NCI-H128 (cell line): ENCODE data around the gene SPNS3.

Source experiments
- DNase-seq: peaks from one replicate; lab custom pipeline; 2025; ENCODE audit not compliant: unreplicated experiment; lab: John Stamatoyannopoulos, UW

Gene SPNS3

GRCh38 chr17:4426499-4427208 is 7.1 kb upstream of the SPNS3 start:
- DNase-seq: no peak

GRCh38 chr17:4427505-4427904 is 6.2 kb upstream of the SPNS3 start:
- DNase-seq: no peak

DNA sequence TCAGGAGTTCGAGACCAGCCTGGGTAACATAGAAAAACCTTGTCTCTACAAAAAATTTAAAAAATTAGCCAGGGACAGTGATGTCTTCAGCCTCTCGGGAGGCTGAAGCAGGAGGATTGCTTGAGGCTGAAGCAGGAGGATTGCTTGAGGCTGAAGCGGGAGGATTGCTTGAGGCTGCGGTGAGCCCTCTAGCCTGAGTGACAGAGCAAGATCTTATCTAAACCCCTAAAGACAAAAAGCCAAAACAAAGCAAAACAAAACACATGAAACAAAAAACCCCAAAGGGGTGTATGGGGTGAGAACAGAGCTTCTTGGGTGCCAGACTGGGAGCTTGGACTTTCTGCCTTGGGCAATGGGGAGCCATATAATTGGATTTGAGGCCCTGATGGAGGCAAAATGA is 2.6 kb downstream of the SPNS3 start:
- no peak for DNase-seq

GRCh38 chr17:4436846-4437245 is 3.1 kb downstream of the SPNS3 start:
- DNase-seq: no peak

GRCh38 chr17:4438162-4438944 is 4.6 kb downstream of the SPNS3 start:
- DNase-seq: no peak

DNA sequence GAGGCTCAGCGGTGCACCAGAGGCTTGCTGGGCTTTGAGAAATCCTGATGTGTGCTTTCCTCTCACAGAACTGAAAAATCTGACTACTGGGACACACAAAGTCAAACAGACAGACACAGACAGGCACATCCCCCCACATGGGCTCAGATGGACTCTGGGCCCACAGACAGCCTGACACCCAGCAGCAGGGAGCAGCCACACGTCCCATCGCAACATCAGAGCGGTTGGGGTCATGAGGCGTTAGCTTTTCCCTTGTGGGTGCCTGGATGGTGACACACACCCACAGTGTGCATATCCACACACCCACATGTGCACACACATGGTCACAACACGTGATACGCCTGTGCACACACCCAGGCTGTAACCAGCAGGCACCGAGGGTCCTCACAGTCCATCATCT is 6.3 kb downstream of the SPNS3 start:
- no peak for DNase-seq

DNA sequence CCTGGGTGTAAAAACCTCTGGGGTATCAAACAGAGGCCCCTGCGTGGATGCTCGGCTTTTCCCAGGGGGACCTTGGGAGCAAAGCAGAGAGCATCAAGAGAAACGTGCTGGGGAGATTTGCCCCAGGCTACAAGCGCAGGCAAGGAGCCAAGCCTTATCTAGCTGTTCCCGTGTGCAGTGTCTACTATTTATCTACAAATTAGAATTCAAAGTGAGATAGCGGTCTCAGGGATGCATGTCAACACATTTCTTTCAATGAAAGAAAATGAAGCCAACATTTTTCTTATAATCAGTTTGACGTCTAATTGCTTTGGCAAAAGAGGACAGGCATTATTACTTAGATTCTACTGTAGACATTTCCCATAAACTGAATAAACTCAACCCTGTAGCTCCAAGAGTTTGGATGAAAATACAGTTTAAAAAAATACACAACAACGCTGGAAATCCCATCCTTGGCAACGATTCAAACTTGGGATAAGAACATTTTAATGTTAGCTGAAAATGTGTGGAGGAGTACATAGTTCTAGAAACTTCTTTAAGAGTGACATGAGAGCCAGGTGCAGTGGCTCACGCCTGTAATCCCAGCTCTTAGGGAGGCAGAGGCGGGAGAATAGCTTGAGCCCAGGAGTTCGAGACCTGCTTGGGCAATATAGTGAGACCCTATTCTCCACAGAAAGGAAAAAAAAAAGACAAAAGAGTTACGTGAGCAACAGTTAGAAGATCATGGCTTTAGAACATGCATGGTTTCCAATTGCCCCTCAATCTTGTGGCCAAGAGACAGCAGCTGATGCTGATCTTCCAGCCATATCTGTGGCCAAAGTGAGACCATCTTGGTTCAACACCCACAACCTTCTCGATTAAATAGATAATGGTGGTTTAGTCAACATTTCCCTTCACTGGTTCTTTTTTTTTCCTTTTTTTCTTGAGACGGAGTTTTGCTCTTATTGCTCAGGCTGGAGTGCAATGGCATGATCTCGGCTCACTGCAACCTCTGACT is 7.2 kb downstream of the SPNS3 start:
- no peak for DNase-seq

- no peak for DNase-seq
Observed at GRCh38 chr17:4442582-4442981, 8.8 kb downstream of the SPNS3 start.

DNA sequence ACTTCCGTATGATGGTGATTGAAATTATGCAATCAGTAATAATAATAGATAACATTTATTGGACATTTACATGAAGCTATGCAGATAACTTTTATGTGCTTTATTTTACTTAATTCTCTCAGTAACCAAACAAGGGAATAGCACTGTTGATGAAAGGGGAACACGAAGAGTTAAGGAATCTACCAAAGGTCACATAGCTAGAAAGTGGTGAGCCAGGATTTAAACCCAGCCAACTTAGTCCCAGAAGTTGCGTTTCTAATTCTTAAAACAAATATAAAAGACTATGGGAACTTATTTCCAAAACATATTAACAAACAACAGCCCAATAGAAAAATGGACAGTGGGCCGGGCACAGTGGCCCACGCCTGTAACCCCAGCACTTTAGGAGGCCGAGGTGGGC is 9.7 kb downstream of the SPNS3 start:
- DNase-seq: no peak

GRCh38 chr17:4444782-4445473 is 11.2 kb downstream of the SPNS3 start:
- no peak for DNase-seq

DNA sequence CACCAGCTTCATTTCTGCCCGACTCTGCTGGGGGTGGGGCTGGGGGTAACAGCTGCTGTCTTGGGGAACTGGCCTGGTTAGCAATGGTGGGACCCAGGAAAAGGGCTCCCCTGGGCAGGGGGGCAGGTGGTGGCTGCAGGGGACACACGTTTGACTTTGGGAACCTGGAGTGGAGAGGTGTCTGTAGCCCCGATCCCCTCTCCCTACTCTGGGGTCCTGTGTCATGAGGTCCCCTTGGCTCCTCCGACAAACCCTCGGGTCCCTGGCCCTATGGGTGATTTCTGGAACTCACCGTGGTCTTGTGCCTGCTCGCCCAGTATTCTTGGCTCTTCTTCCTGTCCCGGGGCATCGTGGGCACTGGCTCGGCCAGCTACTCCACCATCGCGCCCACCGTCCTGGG is 12.0 kb downstream of the SPNS3 start:
- no peak for DNase-seq

- DNase-seq: no peak
Observed at GRCh38 chr17:4446326-4447071, 12.8 kb downstream of the SPNS3 start.

GRCh38 chr17:4448197-4448980 is 14.6 kb downstream of the SPNS3 start:
- no peak for DNase-seq

DNA sequence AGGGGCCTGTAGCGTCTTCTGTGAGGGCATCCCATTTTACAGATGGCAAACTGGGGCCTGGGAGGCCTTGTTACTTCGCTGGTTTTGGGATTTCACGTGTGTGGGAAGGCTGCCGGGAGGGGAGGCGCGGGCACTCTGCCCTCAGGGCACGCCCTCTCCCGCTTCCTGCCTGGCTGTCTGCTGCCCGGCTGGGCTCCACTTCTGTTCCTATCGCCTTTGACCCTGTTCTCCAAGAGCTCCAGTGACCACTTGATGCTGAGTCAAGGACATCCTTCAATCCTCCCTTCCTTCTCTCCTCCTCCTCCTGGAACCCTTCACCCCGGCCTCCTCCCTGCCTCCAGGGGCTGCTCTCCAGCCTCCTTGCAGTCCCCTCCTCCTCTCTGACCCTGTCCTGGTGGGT is 16.0 kb downstream of the SPNS3 start:
- DNase-seq: no peak

DNA sequence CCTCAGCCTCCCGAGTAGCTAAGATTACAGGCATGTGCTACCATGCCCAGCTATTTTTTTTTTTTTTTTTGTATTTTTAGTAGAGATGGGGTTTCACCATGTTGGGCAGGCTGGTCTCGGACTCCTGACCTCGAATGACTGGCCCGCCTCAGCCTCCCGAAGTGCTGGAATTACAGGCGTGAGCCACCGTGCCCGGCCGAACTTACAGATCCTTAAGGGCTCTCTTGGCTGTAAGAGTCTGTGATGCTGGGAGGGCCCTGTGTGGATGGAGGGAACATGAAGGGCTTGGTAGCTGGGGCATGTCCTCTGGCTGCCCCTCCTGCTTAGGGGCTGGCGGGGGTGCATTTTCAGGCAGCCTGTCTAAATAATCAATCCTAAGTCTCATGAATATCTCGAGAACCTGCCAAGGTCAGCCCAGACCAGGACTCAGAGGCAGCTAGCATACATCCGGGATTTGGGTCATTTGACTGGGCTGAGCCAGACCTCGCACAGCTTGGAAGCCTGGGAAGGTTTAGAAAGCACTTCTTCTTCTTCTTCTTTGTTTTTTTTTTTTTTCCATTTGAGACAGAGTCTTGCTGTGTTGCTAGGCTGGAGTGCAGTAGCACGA is 17.1 kb downstream of the SPNS3 start:
- DNase-seq: no peak

DNA sequence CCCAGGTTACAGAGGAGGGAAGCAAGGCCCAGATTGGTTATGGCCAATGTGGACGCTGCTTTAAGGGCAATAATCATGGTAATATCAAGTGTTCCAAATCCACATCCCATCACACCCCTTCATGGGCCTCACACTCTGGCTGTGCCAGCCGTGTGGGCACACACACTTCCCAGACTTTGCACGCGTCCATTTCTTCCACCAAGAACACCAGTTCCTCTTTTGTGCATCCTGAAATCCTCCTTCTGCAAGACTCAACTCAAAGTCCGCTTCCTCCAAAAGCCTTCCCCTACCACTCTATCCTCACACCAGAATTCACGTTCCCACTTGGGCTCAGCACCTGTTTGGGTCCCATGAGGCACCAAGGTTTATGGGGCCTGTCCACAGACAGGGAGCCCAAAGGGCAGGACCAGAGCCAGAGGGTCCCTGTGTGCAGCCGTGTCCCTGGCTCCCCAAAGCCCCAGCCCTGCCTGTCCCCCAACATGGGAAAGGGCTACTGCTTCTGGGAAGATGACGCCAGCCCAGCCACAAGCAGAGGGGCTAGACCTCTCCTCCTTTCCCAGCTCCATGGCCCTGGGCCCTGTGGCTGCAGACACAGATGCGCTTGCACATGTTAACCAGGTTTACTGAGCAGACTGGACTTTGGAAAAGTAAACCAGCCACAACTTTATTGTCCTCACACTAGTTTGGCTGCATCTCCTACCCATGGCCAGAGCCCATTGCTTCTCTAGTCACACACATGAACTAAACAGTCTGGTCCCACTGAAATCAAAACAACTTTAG is 20.3 kb downstream of the SPNS3 start:
- DNase-seq: no peak

DNA sequence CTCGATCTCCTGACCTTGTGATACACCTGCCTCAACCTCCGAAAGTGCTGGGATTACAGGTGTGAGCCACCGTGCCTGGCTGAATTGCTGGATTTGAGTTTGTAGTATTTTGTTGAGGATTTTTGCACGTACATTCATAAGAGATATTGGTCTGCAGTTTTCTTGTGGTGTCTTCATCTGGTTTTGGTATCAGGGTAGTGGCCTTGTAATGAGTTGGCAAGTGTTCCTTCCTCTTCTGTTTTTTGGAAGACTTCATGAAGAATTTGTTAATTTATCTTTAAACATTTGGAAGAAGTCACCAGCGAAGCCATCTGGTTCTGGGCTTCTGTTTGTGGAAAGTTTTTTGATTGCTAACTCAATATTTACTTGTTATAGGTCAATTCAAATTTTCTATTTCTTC is 26.9 kb downstream of the SPNS3 start:
- DNase-seq: no peak

- DNase-seq: no peak
Observed at GRCh38 chr17:4463818-4464476, 30.2 kb downstream of the SPNS3 start.
